HG02678 (cell line): ENCODE data around the gene SYNGAP1.
A peak's percentile ranks its signal among the peaks of the same experiment; 100 is the strongest.

Experiments
- ATAC-seq: cut with Tn5 transposase; IDR thresholded peaks from one replicate; pipeline ENCODE4 v1.9.1; 2021; ENCODE audit warnings: mild to moderate bottlenecking, moderate library complexity; ENCODE audit not compliant: unreplicated experiment

Gene SYNGAP1

DNA sequence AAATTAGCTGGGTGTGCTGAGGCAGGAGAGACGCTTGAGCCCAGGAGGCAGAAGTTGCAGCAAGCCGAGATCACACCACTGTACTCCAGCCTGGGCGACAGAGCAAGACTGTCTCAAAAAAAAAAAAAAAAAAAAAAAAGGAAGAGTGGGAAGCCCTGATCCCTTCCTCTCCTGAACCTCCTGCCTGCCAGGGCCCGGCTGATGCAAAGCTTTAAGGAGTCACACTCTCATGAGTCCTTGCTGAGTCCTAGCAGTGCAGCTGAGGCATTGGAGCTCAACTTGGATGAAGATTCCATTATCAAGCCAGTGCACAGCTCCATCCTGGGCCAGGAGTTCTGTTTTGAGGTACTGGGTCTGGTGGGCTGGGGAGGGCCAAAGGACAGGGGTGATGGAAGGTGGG is 15.1 kb downstream of the SYNGAP1 start:
- no peak for ATAC-seq

DNA sequence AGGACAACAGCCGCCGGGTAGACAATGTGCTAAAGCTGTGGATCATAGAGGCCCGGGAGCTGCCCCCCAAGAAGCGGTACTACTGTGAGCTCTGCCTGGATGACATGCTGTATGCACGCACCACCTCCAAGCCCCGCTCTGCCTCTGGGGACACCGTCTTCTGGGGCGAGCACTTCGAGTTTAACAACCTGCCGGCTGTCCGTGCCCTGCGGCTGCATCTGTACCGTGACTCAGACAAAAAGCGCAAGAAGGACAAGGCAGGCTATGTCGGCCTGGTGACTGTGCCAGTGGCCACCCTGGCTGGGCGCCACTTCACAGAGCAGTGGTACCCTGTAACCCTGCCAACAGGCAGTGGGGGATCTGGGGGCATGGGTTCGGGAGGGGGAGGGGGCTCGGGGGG is 17.8 kb downstream of the SYNGAP1 start:
- no peak for ATAC-seq

DNA sequence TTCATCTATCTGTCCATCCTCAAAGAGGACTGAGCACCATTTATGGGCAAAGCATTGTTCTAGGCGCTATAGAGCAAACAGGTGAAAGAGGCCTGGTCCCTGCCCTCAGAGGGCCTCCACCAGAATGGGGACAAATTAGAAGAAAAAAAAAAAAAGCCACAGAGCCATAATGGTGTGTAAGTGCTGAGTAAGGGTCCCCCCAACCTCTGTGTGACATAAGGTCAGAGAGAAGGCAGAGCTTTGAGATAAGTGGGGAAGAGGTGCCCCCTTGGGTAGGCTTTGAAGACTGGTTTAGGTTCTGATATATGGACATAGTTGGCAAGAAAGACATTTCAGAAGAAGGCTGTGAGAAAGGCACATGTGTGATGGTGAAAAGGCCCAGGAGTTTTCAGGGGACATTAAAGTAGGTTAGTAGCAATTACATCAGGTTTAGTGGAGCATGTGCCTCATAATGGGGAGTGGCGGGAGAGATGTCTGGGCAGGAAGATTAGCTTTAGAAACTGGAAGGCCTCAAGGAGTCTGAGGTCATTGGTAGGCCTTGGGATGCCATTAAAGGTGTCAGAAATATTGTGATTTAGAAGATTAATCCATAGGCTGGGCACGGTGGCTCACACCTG is 19.2 kb downstream of the SYNGAP1 start:
- ATAC-seq: no peak

GRCh38 chr6:33439956-33440648 is 20.2 kb downstream of the SYNGAP1 start:
- ATAC-seq: no peak

GRCh38 chr6:33440649-33441309 is 20.9 kb downstream of the SYNGAP1 start:
- no peak for ATAC-seq

GRCh38 chr6:33441457-33441856 is 21.6 kb downstream of the SYNGAP1 start:
- no peak for ATAC-seq

GRCh38 chr6:33442283-33442682 is 22.4 kb downstream of the SYNGAP1 start:
- ATAC-seq: no peak

GRCh38 chr6:33443025-33443424 is 23.2 kb downstream of the SYNGAP1 start:
- no peak for ATAC-seq

GRCh38 chr6:33443619-33444504 is 24.0 kb downstream of the SYNGAP1 start:
- ATAC-seq: no peak

DNA sequence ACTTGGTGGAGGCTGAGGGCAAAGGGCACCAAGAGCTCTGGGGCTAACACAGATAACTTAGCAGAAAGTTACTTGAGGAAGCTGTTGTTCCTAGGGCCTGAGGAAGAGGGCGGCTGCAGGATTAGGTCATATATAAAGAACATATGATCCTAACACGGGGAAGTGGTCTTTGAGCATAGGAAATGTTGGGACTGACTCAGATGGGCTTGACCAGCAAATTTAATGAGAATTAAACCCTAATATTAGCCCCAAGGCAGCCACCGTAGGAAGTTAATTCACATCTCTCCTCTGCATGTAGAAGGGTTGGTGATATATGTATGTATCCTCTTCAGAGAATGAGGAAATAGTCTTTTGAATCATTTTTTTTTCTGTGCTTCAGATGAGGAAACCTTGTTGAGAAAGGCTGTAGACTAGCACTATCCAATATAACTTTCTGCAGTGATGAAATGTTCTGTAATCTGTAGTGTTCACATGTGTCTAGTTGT is 25.3 kb downstream of the SYNGAP1 start:
- ATAC-seq: no peak

- no peak for ATAC-seq
Measured at GRCh38 chr6:33446356-33446755, 26.5 kb downstream of the SYNGAP1 start.

DNA sequence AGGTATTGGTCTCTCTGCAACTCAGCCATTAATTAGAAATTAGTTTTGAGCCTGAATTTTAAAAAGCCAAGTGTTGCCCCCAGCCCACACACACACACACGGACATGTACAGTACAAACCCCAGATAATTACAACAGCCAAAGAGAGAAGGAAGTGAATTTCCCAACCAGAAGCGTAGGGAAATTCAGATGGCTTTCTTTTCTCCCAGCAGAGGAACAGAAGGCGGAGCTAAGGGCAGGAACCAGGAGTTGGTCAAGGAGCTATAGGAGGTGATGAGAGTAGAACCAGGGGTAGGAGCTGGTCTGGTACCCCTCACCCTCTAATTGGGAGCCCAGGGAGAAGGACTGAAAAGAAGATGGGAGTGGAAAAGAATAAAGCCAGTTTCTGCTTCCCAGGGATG is 30.6 kb downstream of the SYNGAP1 start:
- no peak for ATAC-seq

GRCh38 chr6:33451606-33452005 is 31.7 kb downstream of the SYNGAP1 start:
- ATAC-seq: no peak

- no peak for ATAC-seq
Measured at GRCh38 chr6:33452496-33452895, 32.6 kb downstream of the SYNGAP1 start.

DNA sequence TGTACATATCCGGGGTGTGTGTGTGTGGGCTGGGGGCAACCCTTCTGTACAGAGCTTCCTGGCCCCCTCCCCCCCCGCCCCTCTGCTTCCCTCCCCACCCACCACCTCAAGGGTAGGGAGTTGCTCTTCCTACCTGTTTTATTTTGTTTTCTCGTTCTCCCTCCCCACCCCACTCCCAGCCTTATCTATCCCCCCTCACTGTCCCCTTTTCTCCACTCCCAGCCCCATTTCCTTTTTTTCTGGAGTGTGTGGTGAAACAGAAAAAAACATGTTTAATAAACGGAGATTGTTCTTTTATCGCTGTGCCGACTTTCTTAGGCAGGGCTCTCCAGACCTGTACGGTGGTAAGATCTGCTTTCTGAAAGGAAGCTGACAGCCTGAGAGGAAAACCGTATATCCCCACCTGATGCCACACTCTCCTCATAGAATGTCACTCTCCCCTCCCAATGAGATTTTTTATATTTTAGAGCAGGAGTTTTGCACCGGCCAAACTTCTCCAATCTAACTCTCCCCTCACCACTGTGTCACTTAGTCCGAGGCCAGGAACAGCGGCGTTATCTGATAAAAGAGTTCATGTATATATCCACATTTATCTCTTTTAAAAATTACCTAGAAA is 33.6 kb downstream of the SYNGAP1 start:
- ATAC-seq: no peak

GRCh38 chr6:33454009-33454946 is 34.4 kb downstream of the SYNGAP1 start, which contains the start of gene ZBTB9:
Gene ZBTB9, plus strand, starts transcription at chr6:33454576. Its CDS starts 525 bp downstream, at chr6:33455101.
- peak; percentile 99 for ATAC-seq

DNA sequence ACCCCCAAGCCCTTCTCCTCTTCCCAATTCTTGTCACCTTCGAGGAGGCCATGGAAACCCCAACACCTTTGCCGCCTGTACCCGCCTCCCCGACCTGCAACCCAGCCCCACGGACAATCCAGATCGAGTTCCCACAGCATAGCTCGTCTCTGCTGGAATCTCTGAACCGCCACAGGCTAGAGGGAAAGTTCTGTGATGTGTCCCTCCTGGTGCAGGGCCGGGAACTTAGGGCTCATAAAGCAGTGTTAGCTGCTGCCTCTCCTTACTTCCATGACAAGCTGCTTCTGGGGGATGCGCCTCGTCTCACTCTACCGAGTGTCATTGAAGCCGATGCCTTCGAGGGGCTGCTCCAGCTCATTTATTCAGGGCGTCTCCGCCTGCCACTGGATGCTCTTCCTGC is 35.2 kb downstream of the SYNGAP1 start:
- no peak for ATAC-seq

GRCh38 chr6:33456156-33456555 is 36.3 kb downstream of the SYNGAP1 start:
- no peak for ATAC-seq

DNA sequence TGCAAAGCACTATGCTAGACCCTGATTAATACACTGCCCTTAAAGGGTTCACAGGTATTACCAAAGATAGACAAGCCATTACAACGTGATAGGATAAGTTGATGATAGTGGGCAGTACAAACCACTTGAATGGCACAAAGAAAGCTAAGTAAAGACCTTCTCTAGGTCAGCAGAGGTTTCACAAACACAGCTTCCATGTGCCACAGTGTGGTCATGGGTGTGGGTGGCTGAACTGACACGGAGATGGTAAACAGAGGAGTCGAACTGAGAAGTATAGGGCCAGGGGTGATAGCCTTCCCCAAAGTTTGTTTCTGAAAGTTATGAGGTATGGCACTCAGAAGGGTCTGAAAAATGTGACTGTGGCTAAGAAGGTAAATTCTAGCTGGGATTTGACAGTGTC is 38.8 kb downstream of the SYNGAP1 start:
- ATAC-seq: no peak
